Measurements from ENCODE around the gene PLPP7. TPM values are rescaled to one million over a fixed set of nuclear protein-coding genes. Genes with fewer than 3 reads are reported as not detected.

The PLPP7 gene
- total RNA-seq, 4 donors from 2014 or later = 14.4 to 24.6 (median 21.5) TPM

- TF ChIP-seq CTCF (IDR thresholded peaks at IDR 0.05) (no peak), POLR2A (IDR thresholded peaks at IDR 0.05) (no peak), EP300 (IDR thresholded peaks at IDR 0.05) (no peak)
- peaks cover 0 to 31% of the 10 kb centered on the region in 2 donors for H3K27me3 ChIP-seq
- H3K9me3 ChIP-seq = no peaks in the 10 kb centered on the region
- DNase-seq (ENCODE audit: low spot score in 2 of 2) = no peak
- 6 to 13% methylated on average over 45 to 72 of the region's 76 CpGs for WGBS, 2 donors
- peaks cover 0 to 28% (median 2%) of the 10 kb centered on the region in 4 donors for H3K4me1 ChIP-seq
- H3K4me3 ChIP-seq = peak within 1 kb of the TSS; percentile 45 to 88 (median 65)
- H3K36me3 ChIP-seq = no peaks in the 10 kb centered on the region
- H3K27ac ChIP-seq = peak within 1 kb of the TSS; percentile 19 to 85 (median 83)
Measured at GRCh38 chr9:131276094-131276888, 13.2 kb upstream of the PLPP7 start, which contains the start of gene FAM78A. TSS of gene FAM78A (minus strand) at chr9:131276510. CDS start at chr9:131276179, 331 bp downstream.

GRCh38 chr9:131276891-131277286 is 12.6 kb upstream of the PLPP7 start:
- WGBS, 2 donors = 1 to 2% methylated on average over 13 to 35 of the region's 60 CpGs
- Histone ChIP-seq H3K27me3 (peaks cover 0 to 37% of the 10 kb centered on the region in 2 donors), H3K27ac (peak overlapping the region in 3 of 4 donors; percentile 38 to 85 (median 82))

GRCh38 chr9:131277287-131277909 is 12.1 kb upstream of the PLPP7 start:
- WGBS, 2 donors = 0 to 1% methylated on average over 20 to 23 of the region's 78 CpGs
- peak overlapping the region in 3 of 4 donors; percentile 38 to 85 (median 82) for H3K27ac ChIP-seq
- DNase-seq (ENCODE audit: low spot score in 2 of 2) = no peak
- no peaks in the 10 kb centered on the region for H3K36me3 ChIP-seq
- H3K4me3 ChIP-seq = peak overlapping the region; percentile 45 to 88 (median 65)
- peaks cover 0 to 21% (median under 1%) of the 10 kb centered on the region in 4 donors for H3K4me1 ChIP-seq
- TF ChIP-seq CTCF (IDR thresholded peaks at IDR 0.05) = no peak
- no peak for TF ChIP-seq EP300 (IDR thresholded peaks at IDR 0.05)
- no peak for TF ChIP-seq POLR2A (IDR thresholded peaks at IDR 0.05)
- H3K27me3 ChIP-seq = peaks cover 0 to 42% of the 10 kb centered on the region in 2 donors
- H3K9me3 ChIP-seq = no peaks in the 10 kb centered on the region

More at GRCh38 chr9:131276891-131277286, 12.6 kb upstream of the PLPP7 start:
- DNase-seq (ENCODE audit: low spot score in 2 of 2) = no peak
- Histone ChIP-seq H3K4me1 (peaks cover 0 to 24% (median 0%) of the 10 kb centered on the region in 4 donors), H3K4me3 (peak overlapping the region; percentile 45 to 88 (median 65)), H3K36me3 (no peaks in the 10 kb centered on the region), H3K9me3 (no peaks in the 10 kb centered on the region)
- TF ChIP-seq CTCF (IDR thresholded peaks at IDR 0.05) = no peak
- TF ChIP-seq POLR2A (IDR thresholded peaks at IDR 0.05) = no peak
- no peak for TF ChIP-seq EP300 (IDR thresholded peaks at IDR 0.05)

GRCh38 chr9:131277910-131278701 is 11.4 kb upstream of the PLPP7 start:
- DNase-seq (ENCODE audit: low spot score in 2 of 2) = peak; percentile 65 to 79
- Histone ChIP-seq H3K36me3 (no peaks in the 10 kb centered on the region), H3K9me3 (no peaks in the 10 kb centered on the region), H3K27ac (peak overlapping the region in 2 of 4 donors; percentile 82 to 85), H3K4me3 (peak overlapping the region; percentile 9 to 88 (median 65)), H3K4me1 (peaks cover 0 to 26% (median 3%) of the 10 kb centered on the region in 4 donors), H3K27me3 (peaks cover 0 to 49% of the 10 kb centered on the region in 2 donors)
- 15 to 22% methylated on average over 20 to 24 of the region's 59 CpGs for WGBS, 2 donors
- no peak for TF ChIP-seq POLR2A (IDR thresholded peaks at IDR 0.05)

GRCh38 chr9:131278702-131279111 is 10.8 kb upstream of the PLPP7 start:
- TF ChIP-seq CTCF (IDR thresholded peaks at IDR 0.05) = no peak
- no peak for TF ChIP-seq POLR2A (IDR thresholded peaks at IDR 0.05)
- no peak for TF ChIP-seq EP300 (IDR thresholded peaks at IDR 0.05)
- whole genome bisulfite sequencing, 2 donors = 43 to 64% methylated on average over 7 to 10 of the region's 10 CpGs
- peaks cover 0 to 53% of the 10 kb centered on the region in 2 donors for H3K27me3 ChIP-seq
- no peak overlapping the region for H3K27ac ChIP-seq
- H3K9me3 ChIP-seq = no peaks in the 10 kb centered on the region
- H3K4me3 ChIP-seq = no peak overlapping the region
- H3K36me3 ChIP-seq = no peaks in the 10 kb centered on the region
- no peak for DNase-seq (ENCODE audit: low spot score in 2 of 2)
- peaks cover 0 to 28% (median 3%) of the 10 kb centered on the region in 4 donors for H3K4me1 ChIP-seq
